Stimulated activated CD4-positive, alpha-beta T cell treated with anti-CD3 and anti-CD28 coated beads, Interleukin-15, amount 100 ng/mL, for 1 hour (primary cell): Measurements from ENCODE around the gene RPTOR.
A peak's percentile ranks its signal among the peaks of the same experiment; 100 is the strongest.

Source experiments
- DNase-seq, 2 donors: peaks; one replicate each; pipeline ENCODE4 v3.0.0-alpha.2; 2020; ENCODE audit warnings: low read depth in 1 of 2, low spot score in 1 of 2

Gene RPTOR

DNA sequence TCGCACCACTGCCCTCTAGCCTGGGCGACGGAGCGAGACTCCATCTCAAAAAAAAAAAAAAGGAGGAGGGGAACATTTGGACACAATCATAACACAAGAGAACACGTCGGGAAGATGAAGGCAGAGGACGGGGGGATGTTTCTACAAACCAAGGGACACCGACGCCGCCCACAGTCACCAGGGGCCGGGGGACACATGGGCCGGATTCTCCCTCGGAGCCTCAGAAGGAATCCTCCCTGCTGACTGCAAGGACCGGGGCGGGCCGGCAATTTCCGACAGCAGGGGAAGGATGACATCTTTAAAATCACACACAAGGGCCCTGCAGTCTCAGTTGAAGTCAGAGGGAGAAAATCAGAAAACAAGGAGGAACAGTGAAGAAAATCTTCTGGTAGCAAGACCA lies 438.9 kb downstream of the RPTOR start:
- DNase-seq, result no peak

DNA sequence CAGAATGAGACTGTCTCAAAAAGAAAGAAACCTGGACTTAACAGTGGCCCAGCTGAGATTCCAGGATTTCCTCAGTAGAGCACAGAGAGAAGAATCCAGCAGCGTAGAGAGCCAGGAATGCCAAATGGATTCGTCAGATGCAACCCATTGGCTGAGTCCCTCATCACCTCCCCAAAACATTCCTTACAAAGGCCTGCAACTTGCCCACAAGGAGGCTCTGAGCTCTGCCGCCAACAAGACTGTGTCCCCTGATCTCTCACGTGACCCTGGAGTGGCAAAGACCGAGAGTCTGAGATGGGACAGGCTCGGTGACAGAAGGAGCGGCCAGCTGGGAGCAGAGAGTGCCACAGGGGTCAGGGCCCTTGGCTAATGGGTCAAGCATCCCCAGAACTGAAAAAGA lies 440.1 kb downstream of the RPTOR start:
- DNase-seq, result no peak

DNA sequence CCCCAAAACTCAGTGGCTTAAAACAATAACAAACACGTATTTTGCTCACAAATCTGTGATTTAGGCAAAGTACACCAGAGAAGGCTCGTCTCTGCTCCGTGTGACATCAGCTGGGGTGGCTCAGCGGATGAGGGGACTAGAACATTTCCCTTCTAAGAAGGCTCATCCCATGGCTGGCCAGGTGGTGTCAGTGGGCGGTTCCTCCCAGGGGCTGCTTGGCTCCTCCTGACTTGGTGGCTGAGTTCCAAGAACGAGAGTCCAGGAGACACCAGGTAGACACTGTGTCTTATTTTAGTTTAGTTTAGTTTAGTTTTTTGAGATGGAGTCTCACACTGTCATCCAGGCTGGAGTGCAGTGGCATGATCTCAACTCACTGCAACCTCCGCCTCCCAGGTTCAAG lies 441.4 kb downstream of the RPTOR start:
- no peak for DNase-seq

DNA sequence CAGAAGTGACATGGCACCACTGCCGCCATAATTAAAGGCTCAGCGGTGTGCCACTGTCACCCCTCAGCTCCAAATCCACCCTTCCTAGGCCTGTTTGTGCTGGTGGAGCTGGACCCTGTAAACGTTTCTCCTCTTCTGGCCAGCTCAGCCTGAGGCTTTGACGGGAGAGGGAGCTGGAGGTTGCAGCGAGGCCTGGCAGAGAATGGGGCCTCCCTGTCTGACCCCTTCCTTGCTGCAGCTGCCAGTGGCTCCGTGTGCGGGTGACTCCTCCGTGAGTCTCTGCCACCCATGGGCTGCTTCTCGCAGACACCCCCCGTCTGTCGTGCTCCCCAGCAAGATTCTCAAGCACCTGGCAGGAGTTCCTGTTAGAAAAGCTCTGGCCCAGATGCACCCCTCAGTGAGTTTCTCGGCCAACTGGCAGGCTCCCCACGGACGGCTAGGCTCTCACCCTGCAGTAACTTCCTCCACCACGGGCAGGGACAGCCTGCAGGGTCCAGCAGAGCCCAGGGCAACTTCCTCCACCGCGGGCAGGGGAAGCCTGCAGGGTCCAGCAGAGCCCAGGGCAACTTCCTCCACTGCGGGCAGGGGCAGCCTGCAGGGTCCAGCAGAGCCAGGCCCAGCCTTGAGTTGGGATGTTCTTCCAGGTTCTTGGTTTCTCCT lies 442.3 kb downstream of the RPTOR start:
- no peak for DNase-seq

DNA sequence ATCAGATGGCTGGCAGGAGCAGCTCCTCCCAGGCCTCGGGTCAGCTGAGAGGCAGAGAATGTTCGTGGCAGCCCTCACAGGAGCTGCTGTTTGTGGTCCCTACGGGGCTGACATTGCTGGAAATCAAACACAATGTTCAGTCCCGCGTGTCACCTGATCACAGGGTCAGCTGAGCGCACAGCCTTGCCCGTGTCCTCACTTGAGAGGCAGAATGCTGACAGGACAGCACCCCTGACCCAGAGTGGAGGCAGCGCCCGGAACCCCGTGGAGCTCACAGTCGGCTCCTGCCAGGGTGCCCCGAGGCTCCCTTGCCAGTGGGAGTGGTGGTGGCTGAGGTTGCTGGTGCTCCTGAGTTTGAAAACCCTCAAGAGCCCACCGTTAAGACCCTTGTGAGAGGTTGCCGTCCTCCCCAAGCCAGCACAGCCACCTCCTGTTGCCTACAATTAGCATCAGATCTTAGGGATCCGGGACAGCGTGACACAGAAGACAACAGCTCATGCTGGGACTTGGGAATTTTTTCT lies 443.4 kb downstream of the RPTOR start:
- no peak for DNase-seq

DNA sequence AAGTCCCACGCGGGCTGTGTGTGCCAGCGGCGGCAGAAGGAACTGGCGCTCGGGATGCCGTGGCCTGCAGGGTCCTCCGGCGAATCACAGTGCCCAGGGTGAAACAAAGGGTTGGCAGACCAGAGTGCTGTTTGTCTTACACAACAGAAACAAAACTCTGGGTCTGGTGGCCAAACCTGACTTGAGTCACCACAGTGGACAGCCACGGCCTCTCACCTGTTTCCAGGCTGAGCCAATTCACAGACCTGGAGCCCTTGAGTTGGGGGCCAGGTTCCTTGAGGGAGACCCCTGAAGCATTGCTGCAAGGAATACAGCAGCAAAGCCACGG lies 444.9 kb downstream of the RPTOR start:
- no peak for DNase-seq

DNA sequence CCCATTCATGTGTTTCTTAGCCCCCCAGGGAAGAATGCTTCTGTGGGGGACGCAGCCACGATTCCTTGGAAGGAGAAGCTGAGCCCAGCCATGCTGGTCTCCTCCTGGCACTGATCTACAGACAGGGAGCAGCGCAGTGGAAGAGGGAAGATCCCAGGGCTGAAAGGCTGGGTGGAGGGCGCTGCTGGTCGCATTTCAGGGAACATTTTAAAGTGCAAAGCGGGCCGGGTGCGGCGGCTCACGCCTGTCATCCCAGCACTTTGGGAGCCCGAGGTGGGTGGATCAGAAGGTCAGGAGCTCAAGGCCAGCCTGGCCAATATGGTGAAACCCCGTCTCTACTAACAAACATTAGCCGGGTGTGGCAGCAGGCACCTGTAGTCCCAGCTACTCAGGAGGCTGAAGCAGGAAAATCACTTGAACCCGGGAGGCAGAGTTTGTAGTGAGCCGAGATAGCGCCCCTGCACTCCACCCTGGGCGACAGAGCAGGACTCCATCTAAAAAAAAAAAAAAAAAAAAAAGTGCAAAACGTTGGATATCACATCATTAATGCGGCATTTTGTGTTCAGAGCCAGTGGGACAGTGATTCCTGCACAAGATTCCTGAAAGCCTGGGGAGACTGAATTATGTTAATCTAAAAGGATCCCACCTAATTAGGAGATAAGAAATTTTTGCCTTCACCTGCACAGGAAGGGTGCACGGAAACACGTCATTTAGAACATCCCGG lies 446.4 kb downstream of the RPTOR start:
- DNase-seq, result no peak

DNA sequence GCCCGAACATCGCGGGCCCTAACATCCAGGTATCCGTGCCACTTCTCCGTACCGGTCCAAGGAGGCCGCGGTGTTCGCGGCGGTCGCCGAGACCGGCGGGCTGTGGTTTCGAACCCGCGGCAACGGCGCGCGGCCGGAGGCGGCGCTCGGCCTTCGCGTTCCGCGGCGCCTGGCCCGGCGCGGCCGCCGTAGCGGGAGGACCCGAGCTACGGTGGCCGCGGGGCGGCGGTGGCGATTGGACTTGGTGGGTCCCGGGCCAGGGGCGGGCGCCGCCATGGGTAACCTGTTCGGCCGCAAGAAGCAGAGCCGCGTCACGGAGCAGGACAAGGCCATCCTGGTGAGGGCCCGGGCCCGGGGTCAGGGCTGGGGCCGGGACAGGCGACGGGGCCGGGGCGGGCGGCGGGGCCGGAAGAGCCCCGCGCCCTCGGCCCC lies 447.0 kb downstream of the RPTOR start, which contains the start of gene CHMP6:
Gene CHMP6, plus strand, starts transcription at position 197 of the 432 bp plus-strand sequence. Its CDS starts 78 bp downstream, at position 275.
- peak; percentile 59 to 69 for DNase-seq

DNA sequence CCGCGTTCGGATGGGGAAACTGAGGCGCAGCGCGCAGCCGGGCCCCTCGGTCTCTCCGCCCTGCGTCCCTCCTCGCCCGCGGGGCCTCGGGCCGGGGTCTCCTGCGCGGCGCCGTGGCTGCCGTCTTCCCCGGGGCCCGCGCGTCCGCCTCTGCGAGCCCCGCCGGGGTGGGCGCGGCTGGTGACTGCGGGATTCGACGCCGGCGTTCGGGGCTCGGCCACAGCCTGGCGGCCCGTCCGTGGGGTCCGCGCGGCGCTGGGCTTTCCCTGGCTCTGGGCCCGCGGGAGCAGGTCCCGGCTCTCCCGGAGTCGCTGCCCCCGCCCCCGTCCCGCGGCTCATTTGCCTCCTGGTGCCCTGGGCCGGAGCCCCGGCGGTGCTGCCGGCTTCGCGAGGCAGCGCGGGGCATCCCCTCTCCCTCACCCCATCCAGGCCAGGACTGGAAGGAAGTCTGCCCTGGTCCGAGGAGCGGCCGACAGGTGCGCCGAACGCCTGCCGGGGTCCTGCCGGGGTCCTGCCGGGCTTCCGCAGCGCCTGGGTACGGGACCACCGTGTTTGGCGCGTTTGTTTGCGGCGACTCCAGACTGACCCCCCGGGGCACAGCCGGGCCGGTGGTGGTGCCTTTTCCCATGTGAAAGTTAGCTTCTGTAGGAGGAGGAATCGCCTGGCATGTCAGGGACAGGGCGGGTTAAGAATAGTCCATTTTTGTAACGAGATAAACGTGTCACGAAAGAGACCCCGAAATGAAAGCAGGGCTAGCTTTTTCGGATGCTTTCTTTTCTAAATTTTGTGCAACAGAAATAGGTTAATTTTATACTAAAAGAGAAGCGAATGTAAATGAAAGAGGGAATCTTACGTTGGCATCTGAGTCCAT lies 447.7 kb downstream of the RPTOR start:
- no peak for DNase-seq

DNA sequence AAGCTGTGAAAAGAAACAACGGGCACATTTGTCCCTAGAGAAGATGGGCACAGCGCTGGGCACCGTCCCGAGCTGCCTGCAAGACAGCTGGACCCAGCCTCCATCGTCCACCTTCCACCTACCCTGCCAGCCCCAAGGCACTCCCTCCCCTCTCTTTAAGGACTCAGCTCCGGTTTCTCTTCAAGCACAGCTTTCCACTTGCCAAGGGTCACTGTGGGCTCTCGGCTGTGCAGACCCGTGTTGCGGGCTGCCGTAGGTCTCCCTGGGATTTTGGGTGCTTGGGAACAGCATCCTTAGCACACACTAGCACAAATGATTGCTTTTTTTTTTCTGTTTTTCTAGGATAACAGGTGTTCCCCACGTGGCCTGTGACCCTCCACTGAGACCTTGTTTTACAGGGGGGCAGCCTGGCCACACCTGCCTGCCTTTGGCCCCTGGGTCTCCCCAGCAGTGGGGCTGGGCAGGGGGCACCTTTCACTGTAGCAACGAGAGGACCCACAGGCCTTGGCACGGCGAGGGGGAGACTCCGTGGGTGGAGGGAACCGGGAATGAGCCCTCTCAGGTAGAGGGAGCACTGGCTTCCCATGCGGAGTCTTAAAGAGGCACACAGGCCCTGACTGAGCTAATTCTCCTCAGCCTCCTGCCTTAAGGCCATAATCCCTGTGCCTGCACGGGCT lies 448.4 kb downstream of the RPTOR start:
- DNase-seq, result no peak

DNA sequence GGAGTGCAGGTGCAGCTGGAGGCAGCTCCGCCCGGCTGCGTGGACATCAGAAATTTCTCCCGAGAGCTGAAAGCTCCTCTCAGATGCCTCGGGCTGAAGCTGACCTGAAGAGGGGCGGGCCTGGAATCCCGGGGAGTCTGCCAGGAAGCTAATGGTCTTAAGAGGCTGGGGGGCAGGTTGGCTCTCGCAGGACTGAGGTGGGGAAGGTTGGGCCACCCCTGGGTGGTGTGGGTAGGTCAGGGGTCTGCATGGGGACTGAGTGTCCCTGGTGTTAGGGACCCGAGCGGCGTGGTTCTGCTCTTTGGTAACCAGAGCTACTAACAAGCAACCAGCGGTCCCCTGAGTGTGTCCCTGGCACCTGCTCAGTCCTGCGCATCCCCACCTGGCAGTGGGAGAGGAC lies 450.5 kb downstream of the RPTOR start:
- no peak for DNase-seq

DNA sequence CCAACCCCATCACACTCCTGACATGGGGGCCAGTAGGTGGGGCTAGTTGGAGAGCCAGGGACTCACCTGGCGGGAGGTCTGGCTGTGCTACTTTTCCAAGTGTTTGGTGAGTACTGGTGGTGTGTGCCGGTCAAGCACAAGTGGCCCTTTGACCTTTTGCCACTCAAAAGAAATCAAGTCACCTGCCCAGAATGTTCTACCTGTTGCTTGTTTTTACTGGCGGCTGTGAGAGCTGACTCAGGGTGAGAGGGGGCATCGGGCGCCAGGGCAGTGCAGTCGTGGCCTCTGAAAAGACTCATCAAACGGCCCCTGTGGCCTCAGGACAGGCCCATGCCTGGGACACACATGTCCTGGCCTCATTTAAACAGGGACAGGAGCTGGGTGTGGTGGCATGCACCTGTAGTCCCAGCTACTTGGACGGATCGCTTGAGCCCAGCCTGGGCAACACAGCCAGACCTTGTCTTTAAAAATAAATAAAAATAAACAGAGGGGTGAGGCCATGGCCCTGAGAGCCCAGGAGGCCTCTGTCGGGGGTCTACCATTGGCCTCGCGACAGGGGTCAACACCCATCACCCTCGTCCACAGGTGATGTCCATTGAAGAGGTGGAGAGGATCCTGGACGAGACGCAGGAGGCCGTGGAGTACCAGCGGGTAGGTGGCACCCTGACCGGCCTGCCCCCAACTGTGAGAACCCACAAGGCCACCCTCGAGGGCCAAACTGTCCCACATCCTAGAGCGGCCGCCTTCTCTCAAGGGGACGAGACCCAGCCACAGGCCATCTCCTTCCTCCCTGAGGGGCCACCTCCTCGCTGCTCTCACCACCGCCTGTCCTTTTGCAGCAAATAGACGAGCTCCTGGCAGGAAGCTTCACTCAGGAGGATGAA lies 452.0 kb downstream of the RPTOR start:
- no peak for DNase-seq

DNA sequence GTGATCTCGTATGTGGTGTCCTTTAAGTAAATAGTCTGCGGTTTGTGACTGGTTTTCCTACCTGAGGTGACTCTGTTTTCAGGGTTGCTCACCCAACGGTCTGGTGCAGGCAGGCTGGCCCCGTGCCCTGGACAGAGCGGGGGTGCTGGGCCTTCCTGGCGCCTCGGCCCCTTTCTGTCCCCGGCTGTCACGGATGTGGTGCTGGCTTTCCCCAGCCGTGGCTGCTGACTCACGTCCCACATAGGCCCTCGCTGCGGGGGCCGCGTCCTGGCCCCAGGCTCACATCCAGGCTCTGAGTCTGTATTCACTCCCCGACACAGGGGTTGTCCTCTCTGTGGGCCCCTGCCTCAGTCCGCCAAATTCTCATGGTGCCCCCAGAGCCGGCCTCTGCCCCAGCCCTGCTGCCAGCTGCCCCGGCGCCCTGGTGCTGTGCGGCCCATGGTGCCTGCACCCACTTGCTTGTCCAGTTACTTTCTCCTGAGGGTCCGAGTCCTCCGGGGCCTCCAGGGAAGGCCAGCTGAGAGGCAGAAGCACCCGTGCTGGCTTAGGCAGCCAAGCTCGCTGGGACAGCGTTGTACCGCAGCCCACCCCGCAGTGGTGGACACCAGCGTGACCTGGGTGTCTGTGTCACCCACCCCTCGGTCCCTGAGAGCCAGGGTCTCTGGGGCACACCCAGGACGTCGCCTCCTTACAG lies 452.9 kb downstream of the RPTOR start:
- DNase-seq, result no peak

DNA sequence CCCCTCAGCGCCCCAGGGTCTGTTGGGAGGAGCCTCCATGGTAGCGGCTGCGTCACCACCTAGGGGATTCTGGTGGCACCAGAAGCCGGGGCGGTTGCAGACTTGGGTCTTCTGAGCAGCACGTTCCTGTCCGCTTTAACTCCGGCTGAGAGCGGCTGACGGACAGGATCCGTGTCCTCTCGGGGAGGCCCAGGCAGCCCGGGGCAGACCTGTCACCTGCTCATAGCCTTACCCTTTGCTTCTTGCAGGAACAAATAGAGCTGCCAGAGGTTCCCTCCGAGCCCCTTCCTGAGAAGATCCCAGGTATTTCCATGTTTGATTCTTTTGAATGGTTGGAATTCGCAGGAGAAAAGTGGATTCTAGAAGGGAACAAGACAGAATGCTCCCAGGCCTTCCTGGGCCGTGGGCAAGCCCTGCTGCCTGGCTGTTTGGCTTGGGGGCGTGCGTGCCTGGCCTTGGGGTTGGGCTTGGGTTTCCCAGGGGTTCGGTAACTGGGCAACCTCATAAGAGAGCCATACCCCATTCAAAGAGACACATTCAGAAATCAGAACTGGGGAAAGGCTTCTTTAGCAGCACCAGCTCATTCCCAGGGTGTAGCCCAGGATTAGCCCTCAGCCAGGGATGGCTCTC lies 453.6 kb downstream of the RPTOR start:
- no peak for DNase-seq

DNA sequence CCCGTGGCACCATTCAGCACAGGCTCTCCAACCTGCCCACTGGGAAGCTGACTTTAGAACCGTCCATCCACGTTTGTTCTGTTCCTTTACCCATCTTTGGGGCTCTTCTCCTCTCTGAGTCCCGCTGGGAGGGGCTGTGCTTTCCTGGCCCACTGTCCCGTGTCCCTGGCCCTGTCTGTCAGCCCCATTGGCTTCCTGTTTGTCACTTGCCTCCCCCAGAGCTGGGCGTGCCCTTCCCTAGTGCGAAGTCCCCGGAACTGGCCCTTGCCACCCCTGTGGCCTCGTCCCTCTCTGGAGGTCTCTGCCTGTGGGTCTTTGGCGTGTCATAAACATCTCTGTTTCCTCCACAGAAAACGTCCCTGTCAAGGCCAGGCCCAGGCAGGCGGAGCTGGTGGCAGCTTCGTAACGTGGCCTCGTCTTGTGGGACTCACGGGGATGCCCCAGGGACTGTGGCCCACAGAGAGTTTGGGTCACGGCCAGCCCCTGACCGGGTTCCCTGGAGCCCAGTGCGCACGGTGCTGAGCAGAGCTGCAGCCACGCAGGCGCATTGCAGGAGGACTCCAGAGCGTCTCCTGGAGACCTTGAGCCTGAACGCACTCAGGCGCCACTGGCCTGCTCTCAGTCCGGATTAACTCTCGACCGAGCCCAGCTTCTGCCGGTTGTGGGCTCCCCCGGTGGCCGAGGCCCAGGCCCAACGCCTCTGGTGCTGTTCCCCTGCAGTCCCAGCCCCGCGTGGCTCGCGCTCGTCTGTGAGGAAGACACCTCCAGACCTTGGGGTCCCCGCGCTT lies 454.3 kb downstream of the RPTOR start:
- DNase-seq, result no peak

DNA sequence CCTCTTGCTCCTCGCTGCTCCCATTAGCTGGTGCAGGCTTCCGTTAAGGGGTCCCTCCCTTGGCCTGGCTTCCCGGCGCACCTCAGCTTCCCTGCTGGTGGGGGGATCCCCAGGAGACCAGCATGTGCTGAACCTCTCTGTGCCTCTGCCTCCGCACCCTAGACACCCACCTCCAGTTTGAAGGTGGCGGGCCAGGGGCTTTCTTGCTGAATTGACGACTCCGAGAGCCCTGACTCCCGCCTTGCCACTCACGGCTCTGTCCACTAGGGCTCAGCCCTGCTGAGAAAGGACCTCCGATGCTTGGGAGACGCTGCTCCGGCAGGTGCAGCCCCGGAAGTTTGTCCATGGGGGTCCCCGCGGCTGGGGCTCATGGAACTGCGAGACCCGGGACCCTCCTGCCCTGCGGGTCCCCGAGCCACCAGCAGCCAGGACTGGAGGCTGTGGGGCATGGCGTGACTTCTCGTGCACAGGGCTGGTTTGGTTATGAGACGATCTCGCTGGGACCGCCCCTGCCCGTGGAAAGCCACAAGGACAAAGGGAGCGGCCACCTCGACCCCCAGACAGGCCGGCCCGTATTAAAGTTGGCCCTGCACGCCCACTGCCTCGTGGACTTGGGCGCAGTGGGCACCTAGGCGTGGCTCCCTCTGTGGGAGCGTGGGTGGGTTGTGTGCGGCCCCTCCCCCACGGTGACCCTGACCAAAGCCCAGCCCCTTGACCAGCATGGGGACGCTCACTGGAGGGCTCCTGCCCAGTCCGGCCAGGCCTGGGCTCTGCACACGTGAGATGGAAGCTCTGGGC lies 455.1 kb downstream of the RPTOR start:
- no peak for DNase-seq

DNA sequence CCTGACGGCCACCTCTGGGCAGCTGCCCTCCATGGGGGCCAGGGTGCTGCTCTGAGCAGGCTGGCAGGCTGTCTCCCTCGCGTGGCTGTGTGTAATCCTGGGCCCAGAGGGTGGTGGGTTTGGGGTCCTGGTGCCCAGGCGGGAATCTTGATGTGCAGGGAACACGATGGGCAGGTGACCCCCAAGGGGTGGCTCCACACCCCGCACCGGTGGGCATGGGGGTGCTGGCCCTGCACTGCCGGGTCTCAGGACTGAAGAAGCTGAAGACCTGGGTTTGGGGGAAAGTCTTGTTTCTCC lies 455.6 kb downstream of the RPTOR start:
- no peak for DNase-seq
